Immature natural killer cell (primary cell): ENCODE data around the gene SGK2. TPM values are rescaled to one million over a fixed set of nuclear protein-coding genes. Genes with fewer than 3 reads are reported as not detected.

ENCODE experiments used
- DNase-seq, 3 donors: peaks; one replicate each; pipeline ENCODE4 v3.0.0; 2022; ENCODE audit warnings: mixed read lengths in 1 of 3
- H3K27ac Mint-ChIP-seq, 6 donors: one replicate each; pipeline ENCODE4 v1.8.0; 2020; ENCODE audit warnings: mixed read lengths in 6 of 6, mild to moderate bottlenecking in 5 of 6, inconsistent platforms in 4 of 6, moderate library complexity in 3 of 6
- H3K27me3 Mint-ChIP-seq, 3 donors: one replicate each; pipeline ENCODE4 v1.8.0; 2020 to 2021; ENCODE audit warnings: low read depth in 3 of 3, mild to moderate bottlenecking in 3 of 3, mixed read lengths in 3 of 3, moderate library complexity in 3 of 3, inconsistent platforms in 1 of 3
- H3K36me3 Mint-ChIP-seq, 3 donors: one replicate each; pipeline ENCODE4 v1.8.0; 2020; ENCODE audit warnings: mixed read lengths in 3 of 3, inconsistent platforms in 2 of 3, mild to moderate bottlenecking in 2 of 3
- H3K4me1 Mint-ChIP-seq, 2 donors: one replicate each; pipeline ENCODE4 v1.8.0; 2020; ENCODE audit warnings: inconsistent platforms in 2 of 2, mild to moderate bottlenecking in 2 of 2, mixed read lengths in 2 of 2, moderate library complexity in 1 of 2
- H3K4me3 Mint-ChIP-seq, 5 donors: one replicate each; pipeline ENCODE4 v1.8.0; 2020; ENCODE audit warnings: mild to moderate bottlenecking in 5 of 5, mixed read lengths in 5 of 5, inconsistent platforms in 3 of 5, moderate library complexity in 3 of 5
- H3K9me3 Mint-ChIP-seq, 6 donors: one replicate each; pipeline ENCODE4 v1.8.0; 2020; ENCODE audit warnings: mild to moderate bottlenecking in 6 of 6, mixed read lengths in 6 of 6, inconsistent platforms in 4 of 6, moderate library complexity in 3 of 6
- polyA plus RNA-seq, 3 donors: library from polyadenylated mRNA; unstranded; fragments of 300-500 nt; fragmentation: Illumina TruSeq; gene quantifications; one replicate each; pipeline ENCODE4 v1.2.3, GENCODE V29; 2021

Gene SGK2
- polyA plus RNA-seq, 3 donors from 2014 or later = not detected

DNA sequence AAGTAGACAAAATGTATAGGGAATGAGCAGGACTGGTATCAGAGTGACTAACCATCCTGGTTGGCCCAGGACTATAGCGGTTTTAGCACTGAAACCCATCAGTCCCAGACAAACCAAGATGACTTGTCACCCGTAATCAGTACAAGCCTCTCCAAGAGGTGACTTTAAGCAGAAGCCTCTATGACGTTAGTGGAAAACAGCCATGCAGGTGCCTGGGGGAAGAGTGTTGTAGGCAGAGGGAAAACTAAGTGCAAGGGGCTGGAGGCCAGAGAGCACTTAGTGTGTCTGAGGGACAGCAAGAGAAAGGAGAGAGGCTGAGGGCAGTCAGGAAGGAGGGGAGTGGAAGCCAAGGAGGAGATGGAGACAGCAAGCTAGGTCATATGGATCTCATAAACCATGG lies 2.1 kb downstream of the SGK2 start:
- Mint-ChIP-seq H3K4me3 (no peak overlapping the region), H3K27me3 (peaks cover 0 to 5% (median 0%) of the 10 kb centered on the region in 3 donors), H3K4me1 (no peaks in the 10 kb centered on the region), H3K27ac (no peak overlapping the region), H3K9me3 (no peaks in the 10 kb centered on the region), H3K36me3 (no peaks in the 10 kb centered on the region)
- no peak for DNase-seq

DNA sequence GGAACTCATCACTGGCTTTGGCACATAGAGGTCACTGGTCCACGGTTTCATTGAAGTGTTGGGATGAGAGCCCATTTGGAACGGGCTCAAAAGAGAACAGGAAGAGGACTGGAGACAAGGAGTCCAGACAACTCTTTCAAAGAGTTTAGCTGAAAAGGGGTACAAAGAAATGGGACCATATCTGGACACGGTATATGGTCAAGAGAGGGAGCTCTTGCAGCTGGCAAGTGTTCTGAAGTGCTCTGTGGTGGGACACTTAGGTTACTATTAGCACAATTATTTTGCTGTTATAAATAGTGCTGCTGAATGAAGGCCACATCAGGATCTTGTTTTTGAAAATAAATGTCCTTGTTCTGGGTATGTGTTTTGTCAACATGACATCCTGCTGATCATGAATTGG lies 4.6 kb downstream of the SGK2 start:
- no peaks in the 10 kb centered on the region for H3K36me3 Mint-ChIP-seq
- no peak overlapping the region for H3K27ac Mint-ChIP-seq
- H3K4me1 Mint-ChIP-seq = no peaks in the 10 kb centered on the region

DNA sequence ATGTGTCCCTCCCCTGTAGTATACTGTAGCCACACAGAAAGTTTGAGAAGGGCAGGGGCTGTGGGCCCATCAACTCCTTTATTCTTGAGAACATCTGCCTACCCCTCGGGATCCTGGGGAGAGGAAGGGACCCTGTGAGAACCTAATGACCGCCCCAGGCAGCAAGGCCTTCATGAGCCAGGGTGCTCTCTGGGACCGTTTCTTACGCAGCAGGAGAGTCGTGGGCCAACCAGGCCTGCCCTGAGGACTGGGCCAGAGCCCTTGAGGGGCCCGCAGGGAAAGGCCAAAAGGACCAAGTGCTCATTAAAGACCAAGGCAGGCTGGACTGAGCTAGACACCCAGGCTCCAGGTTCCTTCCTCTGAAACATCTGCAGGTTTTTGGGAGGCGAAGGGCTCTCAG lies 5.2 kb downstream of the SGK2 start:
- Mint-ChIP-seq H3K36me3 (no peaks in the 10 kb centered on the region), H3K27ac (no peak overlapping the region), H3K27me3 (peaks cover 0 to 2% (median 0%) of the 10 kb centered on the region in 3 donors), H3K4me1 (no peaks in the 10 kb centered on the region), H3K9me3 (no peaks in the 10 kb centered on the region), H3K4me3 (no peak overlapping the region)
- no peak for DNase-seq

More for the DNA sequence above, 4.6 kb downstream of the SGK2 start:
- Mint-ChIP-seq H3K9me3 (no peaks in the 10 kb centered on the region), H3K27me3 (peaks cover 0 to 2% (median 0%) of the 10 kb centered on the region in 3 donors), H3K4me3 (no peak overlapping the region)
- DNase-seq = no peak

DNA sequence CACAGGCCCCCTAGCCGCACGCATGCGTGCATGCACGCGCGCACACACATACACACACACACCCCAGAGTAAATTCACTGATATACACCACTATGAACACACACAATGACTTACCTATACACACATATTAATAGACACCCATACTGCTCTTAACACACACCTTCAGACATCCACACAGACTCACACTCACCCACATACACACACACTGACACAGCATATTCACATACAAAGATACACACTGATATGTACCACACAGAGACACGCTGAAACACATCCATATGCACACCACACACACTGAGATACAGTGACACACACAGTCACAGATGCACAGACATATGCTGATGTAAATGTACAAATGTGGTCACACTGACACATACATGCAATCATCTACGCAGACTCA lies 5.6 kb downstream of the SGK2 start:
- Mint-ChIP-seq H3K36me3 (no peaks in the 10 kb centered on the region), H3K4me3 (no peak overlapping the region), H3K27ac (no peak overlapping the region), H3K27me3 (peaks cover 0 to 2% (median 0%) of the 10 kb centered on the region in 3 donors), H3K4me1 (no peaks in the 10 kb centered on the region), H3K9me3 (no peaks in the 10 kb centered on the region)
- no peak for DNase-seq

DNA sequence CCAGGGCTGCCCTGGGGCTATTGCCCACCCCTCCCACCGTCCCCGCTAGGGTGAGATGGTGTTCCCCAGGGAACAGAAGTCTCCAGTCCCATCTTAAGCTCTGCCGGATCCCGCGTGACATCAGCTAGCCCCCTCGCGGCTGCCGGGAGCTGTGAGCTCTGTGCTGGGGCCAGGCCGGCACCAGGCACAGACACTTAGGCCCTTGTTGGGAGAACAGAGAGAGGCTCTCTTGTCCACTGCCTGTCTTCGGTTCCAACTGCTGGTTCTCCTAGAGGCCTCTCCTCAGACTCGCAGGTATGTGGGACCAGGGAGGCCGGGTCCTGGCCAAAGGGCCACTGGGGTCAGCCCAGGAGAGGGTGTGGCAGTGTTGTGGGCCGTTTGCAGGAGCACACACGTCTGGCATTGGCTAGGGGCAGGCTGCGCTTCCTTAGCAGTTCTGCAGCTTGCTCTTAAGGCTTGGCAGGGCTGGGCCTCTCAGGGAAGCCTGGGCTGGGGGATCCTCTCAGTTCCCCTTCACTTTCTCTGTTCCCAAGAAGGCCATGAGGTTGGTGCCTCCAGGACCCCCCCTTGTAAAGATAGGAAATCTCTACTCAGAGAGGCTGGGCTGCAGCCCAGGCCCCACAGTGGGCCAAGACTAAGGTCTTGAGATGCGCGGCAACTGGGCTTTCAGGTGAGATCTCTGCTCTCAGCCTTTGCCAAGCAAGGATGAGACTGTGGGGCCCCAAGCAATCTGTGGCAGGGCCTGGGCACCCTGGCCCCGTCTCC lies 6.3 kb downstream of the SGK2 start:
- Mint-ChIP-seq H3K36me3 (no peaks in the 10 kb centered on the region), H3K9me3 (no peaks in the 10 kb centered on the region), H3K27ac (no peak overlapping the region), H3K4me1 (no peaks in the 10 kb centered on the region), H3K4me3 (no peak overlapping the region), H3K27me3 (peaks cover 0 to 2% (median 0%) of the 10 kb centered on the region in 3 donors)
- no peak for DNase-seq

DNA sequence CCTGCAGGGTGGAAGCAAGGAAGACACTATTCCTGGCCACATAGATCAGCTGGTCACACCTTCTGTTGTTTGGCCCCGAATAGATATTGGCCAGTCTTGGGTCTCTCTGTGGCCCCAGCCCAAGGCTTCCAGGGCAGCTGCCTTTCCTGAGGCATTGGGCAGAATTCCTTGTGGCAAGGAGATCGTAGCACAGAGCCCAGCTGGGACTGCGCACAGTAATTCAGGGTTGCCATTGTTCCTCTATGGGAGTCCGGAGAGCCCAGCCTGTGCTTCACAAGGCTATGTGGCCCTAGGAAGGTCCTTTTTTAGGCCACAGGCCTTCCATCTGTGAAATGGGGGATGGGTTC lies 6.9 kb downstream of the SGK2 start:
- no peak overlapping the region for H3K4me3 Mint-ChIP-seq
- no peak overlapping the region for H3K27ac Mint-ChIP-seq
- H3K4me1 Mint-ChIP-seq = no peaks in the 10 kb centered on the region
- no peaks in the 10 kb centered on the region for H3K9me3 Mint-ChIP-seq
- H3K36me3 Mint-ChIP-seq = no peaks in the 10 kb centered on the region
- peaks cover 0 to 2% (median 0%) of the 10 kb centered on the region in 3 donors for H3K27me3 Mint-ChIP-seq
- DNase-seq = no peak

DNA sequence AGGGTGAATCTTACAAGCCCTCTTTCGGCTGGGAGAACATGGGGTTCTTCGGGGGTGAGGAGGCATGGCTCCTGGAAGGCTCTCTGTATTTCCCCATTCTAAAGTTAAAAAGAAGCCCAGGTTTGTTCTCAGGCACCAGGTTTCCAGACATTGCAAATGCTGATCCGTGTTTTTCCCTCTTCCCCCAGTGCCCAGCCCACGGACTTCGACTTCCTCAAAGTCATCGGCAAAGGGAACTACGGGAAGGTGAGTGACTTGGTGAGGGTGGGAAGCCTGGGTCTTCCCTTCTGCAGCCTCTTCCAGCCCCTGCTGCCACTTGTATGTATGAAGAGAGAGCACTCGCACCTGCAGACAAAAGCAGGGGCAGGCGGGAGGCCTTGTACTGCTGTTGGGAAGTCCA lies 8.7 kb downstream of the SGK2 start:
- Mint-ChIP-seq H3K9me3 (no peaks in the 10 kb centered on the region), H3K4me1 (no peaks in the 10 kb centered on the region), H3K27me3 (no peaks in the 10 kb centered on the region), H3K27ac (no peak overlapping the region), H3K36me3 (no peaks in the 10 kb centered on the region), H3K4me3 (no peak overlapping the region)
- DNase-seq = no peak

DNA sequence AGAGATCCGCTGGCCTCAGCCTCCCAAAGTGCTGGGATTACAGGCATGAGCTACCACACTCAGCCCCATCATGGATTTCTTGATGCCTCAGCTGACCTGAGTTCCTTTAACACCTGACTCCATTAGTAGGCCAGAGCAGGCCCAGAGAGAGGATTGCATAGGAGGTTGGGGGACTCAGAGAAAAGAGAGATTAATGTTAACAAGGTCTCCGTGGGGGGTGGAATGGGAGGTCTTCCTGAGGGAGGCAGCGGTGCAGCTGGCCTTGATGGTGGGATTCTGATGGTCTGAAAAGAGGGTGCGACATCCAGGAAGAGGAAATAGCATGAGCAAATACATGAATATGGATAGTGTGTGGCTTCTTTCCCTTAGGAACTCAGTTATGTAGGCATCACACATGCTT lies 9.9 kb downstream of the SGK2 start:
- Mint-ChIP-seq H3K27ac (no peak overlapping the region), H3K9me3 (no peaks in the 10 kb centered on the region), H3K4me3 (no peak overlapping the region), H3K27me3 (no peaks in the 10 kb centered on the region), H3K4me1 (no peaks in the 10 kb centered on the region), H3K36me3 (no peaks in the 10 kb centered on the region)
- no peak for DNase-seq

DNA sequence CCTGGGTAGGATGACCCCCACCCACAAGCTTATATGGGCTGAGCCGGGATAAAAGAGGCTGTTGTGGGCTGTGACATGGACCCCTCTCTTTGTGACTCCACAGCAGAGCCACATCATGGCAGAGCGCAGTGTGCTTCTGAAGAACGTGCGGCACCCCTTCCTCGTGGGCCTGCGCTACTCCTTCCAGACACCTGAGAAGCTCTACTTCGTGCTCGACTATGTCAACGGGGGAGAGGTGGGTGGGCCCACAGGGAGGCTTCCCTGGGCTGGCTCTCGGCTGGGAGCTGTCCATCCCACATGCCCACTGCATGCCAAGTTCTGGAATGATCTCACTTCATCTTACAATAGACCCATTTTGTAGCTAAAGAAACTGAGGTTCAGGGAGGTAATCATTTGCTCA lies 10.5 kb downstream of the SGK2 start:
- Mint-ChIP-seq H3K27me3 (no peaks in the 10 kb centered on the region), H3K4me3 (no peak overlapping the region), H3K27ac (no peak overlapping the region), H3K4me1 (no peaks in the 10 kb centered on the region), H3K9me3 (no peaks in the 10 kb centered on the region), H3K36me3 (no peaks in the 10 kb centered on the region)
- no peak for DNase-seq

DNA sequence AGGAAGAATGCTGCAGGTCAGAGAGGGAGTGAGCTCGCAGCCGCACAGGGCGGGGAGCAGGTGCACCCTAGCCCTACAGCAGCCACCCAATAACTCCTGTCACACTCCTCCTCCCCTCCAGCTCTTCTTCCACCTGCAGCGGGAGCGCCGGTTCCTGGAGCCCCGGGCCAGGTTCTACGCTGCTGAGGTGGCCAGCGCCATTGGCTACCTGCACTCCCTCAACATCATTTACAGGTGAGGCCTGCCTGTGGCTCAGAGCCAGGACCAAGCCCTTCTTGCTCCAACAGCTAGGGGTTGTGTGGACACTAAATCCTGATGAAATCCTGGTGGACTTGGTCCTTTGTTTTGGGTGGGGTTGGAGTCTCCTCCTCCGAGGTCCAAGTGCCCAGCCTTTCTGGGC lies 11.7 kb downstream of the SGK2 start:
- no peaks in the 10 kb centered on the region for H3K36me3 Mint-ChIP-seq
- H3K4me1 Mint-ChIP-seq = no peaks in the 10 kb centered on the region
- H3K27me3 Mint-ChIP-seq = no peaks in the 10 kb centered on the region
- no peaks in the 10 kb centered on the region for H3K9me3 Mint-ChIP-seq
- no peak overlapping the region for H3K27ac Mint-ChIP-seq
- no peak for DNase-seq
- no peak overlapping the region for H3K4me3 Mint-ChIP-seq

DNA sequence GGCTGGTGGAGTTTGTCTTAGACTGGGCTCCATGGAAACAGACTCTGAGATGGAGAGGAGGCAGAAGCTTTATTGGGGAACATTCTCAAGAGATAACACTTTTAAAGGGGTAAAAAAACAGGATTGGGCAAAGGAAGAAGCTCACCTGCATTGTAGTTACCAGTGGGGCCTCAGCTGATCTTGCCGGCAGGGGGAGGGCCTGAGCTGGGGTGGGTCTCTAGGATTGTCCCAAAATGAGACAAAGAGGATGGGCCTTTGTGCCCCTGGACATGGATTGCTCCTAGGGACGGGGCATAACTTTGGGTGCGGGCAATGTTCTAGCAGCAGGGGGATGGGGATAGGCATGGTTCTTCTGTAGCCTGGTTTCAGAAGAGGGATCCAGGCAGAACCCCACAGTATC lies 12.5 kb downstream of the SGK2 start:
- Mint-ChIP-seq H3K27ac (peak overlapping the region in 1 of 6 donors; percentile 17), H3K4me1 (no peaks in the 10 kb centered on the region), H3K4me3 (no peak overlapping the region), H3K27me3 (no peaks in the 10 kb centered on the region), H3K9me3 (no peaks in the 10 kb centered on the region), H3K36me3 (no peaks in the 10 kb centered on the region)
- DNase-seq = no peak

DNA sequence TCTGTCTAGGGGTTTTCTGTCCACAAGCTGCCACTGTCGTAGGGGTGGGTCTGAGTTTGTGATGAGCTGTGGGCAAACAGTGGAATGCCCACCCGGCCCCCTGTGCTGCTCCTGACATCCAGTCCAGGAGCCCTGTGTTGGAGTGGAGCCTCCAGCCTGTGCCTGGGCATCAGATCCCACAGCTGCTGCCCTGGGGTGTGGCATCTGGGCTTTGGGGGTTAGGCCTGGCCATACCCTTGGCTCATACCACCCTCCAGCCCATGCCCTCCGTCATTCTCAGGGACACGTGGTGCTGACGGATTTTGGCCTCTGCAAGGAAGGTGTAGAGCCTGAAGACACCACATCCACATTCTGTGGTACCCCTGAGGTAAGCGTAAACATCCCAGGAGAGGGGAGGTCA lies 12.9 kb downstream of the SGK2 start:
- Mint-ChIP-seq H3K27ac (no peak overlapping the region), H3K36me3 (no peaks in the 10 kb centered on the region), H3K27me3 (no peaks in the 10 kb centered on the region), H3K4me1 (no peaks in the 10 kb centered on the region), H3K9me3 (no peaks in the 10 kb centered on the region), H3K4me3 (no peak overlapping the region)
- no peak for DNase-seq

DNA sequence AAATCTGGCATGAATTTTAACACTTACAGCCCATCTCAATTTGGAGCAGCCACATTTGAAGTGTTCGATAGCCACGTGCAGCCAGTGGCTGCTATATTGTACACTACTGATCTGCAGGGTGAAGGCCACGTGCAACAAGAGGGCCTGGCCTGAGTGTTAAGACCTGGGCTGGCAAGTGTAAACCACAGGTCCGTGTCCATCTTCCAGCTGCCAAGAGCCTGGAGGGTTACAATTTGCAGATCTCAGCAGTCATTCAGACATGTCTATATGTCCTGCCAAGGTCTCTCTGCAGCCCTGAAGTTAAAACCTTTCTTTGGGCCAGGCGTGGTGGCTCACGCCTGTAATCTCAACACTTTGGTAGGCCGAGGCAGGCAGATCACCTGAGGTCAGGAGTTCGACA lies 14.1 kb downstream of the SGK2 start:
- no peaks in the 10 kb centered on the region for H3K4me1 Mint-ChIP-seq

DNA sequence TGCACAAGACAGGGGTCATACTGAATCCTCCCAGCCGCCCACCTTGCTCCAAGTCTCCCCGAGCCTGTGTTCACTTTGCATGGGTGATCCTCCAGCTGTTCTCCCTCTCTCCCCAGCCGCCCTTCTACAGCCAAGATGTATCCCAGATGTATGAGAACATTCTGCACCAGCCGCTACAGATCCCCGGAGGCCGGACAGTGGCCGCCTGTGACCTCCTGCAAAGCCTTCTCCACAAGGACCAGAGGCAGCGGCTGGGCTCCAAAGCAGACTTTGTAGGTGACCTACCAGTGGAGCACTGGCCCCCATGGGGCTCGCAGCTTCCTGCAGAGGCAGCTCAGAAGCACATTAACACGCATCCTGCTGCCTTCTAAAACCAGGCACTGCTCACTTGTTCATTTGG lies 17.3 kb downstream of the SGK2 start:
- H3K4me1 Mint-ChIP-seq = peaks cover 12 to 13% of the 10 kb centered on the region in 2 donors
- DNase-seq = no peak
- no peak overlapping the region for H3K4me3 Mint-ChIP-seq
- no peaks in the 10 kb centered on the region for H3K9me3 Mint-ChIP-seq
- no peaks in the 10 kb centered on the region for H3K36me3 Mint-ChIP-seq
- H3K27ac Mint-ChIP-seq = no peak overlapping the region
- H3K27me3 Mint-ChIP-seq = peaks cover 0 to 3% (median 0%) of the 10 kb centered on the region in 3 donors

More for the DNA sequence above, 14.1 kb downstream of the SGK2 start:
- no peak for DNase-seq
- Mint-ChIP-seq H3K4me3 (no peak overlapping the region), H3K27me3 (peaks cover 0 to 3% (median 0%) of the 10 kb centered on the region in 3 donors), H3K9me3 (no peaks in the 10 kb centered on the region), H3K27ac (no peak overlapping the region), H3K36me3 (no peaks in the 10 kb centered on the region)
